Activated B cell treated with CpG ODN at 0.5 μM for 24 hours (primary cell): ENCODE results near the gene WDR86. TPM values are rescaled to one million over a fixed set of nuclear protein-coding genes. Genes with fewer than 3 reads are reported as not detected.
A peak's percentile ranks its signal among the peaks of the same experiment; 100 is the strongest.

Experiments
- ATAC-seq: fragments of 200-7000 bp; cut with Tn5 transposase; one replicate; pipeline ENCODE4 v1.10.0; 2021; ENCODE audit warnings: low read depth, mild to moderate bottlenecking, moderate library complexity
- CTCF ChIA-PET: fragments of 350-600 bp; sonication (Branson Sonifier 250); formaldehyde crosslinking; loops from one replicate; lab custom pipeline; 2021; ENCODE audit warnings: antibody characterized with exemption; lab: Charles Lee
- POLR2A ChIA-PET: fragments of 350-600 bp; sonication (Branson Sonifier 250); formaldehyde crosslinking; loops from one replicate; lab custom pipeline; 2021; ENCODE audit warnings: antibody characterized with exemption; lab: Charles Lee
- DNase-seq: peaks from one replicate; pipeline ENCODE4 v3.0.0; 2022
- H3K27ac Mint-ChIP-seq: one replicate; pipeline ENCODE4 v1.8.0; 2020; ENCODE audit warnings: mixed read lengths
- H3K27me3 Mint-ChIP-seq: one replicate; pipeline ENCODE4 v1.8.0; 2021; ENCODE audit warnings: mixed read lengths
- H3K36me3 Mint-ChIP-seq: one replicate; pipeline ENCODE4 v1.8.0; 2021; ENCODE audit warnings: low read depth, mixed read lengths
- H3K4me1 Mint-ChIP-seq: one replicate; pipeline ENCODE4 v1.8.0; 2021; ENCODE audit warnings: mixed read lengths
- H3K4me3 Mint-ChIP-seq: one replicate; pipeline ENCODE4 v1.8.0; 2020; ENCODE audit warnings: mild to moderate bottlenecking, mixed read lengths
- H3K9me3 Mint-ChIP-seq: one replicate; pipeline ENCODE4 v1.8.0; 2020; ENCODE audit warnings: mixed read lengths
- CTCF ChIP-seq: fragments of 200-600 bp; IDR thresholded peaks from one replicate; pipeline ENCODE4 v1.8.0; 2022; ENCODE audit warnings: antibody characterized with exemption, mild to moderate bottlenecking
- intact Hi-C: fragments of 100-400 bp; cut with micrococcal nuclease; formaldehyde crosslinking; loops from one replicate; pipeline ENCODE4 v1.15.1; 2024
- total RNA-seq: library from RNA; stranded (reverse); gene quantifications from 2 replicates; pipeline ENCODE4 v1.2.3, GENCODE V29; 2022

The WDR86 gene
- total RNA-seq, 1 donor from 2014 or later: 0.33 TPM

DNA sequence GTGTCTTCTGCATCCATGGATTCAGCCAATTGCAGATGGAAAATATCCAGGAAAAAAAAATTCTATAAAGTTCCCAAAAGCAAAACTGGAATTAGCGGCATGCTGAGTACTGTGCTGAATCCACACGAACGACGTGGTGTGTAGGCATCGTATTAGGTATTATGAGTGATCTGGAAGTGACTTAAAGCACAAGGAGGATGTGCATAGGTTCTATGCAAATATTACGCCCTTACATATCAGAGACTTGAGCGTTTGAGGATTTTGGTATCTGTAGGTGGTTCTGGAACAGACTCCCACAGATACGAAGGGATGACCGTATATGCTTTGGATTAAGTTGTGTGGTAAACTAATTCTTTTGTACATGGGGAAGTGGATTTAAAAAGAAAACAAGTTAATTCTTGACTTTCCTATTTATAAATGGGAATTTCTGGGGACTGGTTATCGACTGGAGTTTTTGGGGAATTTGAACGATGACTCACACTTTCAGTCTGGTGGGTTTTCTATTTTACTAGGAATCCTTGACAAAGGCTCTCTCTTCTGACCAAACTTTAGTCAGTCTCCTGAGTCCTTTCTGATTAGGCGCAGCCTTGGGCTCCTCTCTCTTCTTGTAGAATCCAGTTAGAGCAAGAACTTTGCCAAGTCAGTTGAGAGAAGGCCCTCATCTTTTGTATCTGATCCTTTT is 73.7 kb downstream of the WDR86 start:
- ChIA-PET CTCF (interaction anchor here (1.3 kb wide), 1 partner anchor 21 kb away, joined by 6 read pairs; no protein-coding TSS in a partner anchor), POLR2A (no interaction called here)
- no peak for DNase-seq
- H3K4me3 Mint-ChIP-seq: peak overlapping the region; percentile 1
- H3K9me3 Mint-ChIP-seq: peaks cover 2% of the 10 kb centered on the region
- H3K36me3 Mint-ChIP-seq: no peaks in the 10 kb centered on the region
- peaks cover 33% of the 10 kb centered on the region for H3K4me1 Mint-ChIP-seq
- no peak for ATAC-seq
- no peaks in the 10 kb centered on the region for H3K27me3 Mint-ChIP-seq
- no peak for TF ChIP-seq CTCF
- peak overlapping the region; percentile 22 for H3K27ac Mint-ChIP-seq
- intact Hi-C loops: loop anchor here (2.0 kb wide), 1 partner anchor 15 kb away; no protein-coding TSS in a partner anchor

DNA sequence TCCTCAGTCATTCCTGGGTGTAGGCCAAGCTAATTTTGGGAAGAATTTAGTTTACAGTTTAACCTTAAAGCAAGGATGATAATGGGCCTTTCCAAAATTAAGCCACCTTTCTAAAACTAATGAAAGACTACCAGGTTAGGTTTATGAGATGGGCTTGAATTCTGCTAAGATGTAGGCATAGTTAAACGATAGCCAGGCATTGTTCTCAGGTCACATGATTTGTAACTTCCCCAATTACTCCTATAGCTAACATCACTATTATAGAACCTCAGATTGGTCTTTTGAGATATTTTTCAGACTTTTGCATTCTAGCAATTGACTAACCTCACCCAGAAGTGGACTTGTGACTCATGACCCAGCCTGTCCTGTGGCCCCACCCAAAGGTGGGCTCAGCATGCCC is 75.2 kb downstream of the WDR86 start:
- intact Hi-C loops: no loop called here
- no peak for ATAC-seq
- no peaks in the 10 kb centered on the region for H3K36me3 Mint-ChIP-seq

More for the DNA sequence above, 75.2 kb downstream of the WDR86 start:
- Mint-ChIP-seq H3K27me3 (no peaks in the 10 kb centered on the region), H3K4me1 (peaks cover 21% of the 10 kb centered on the region), H3K9me3 (peaks cover 2% of the 10 kb centered on the region), H3K4me3 (no peak overlapping the region), H3K27ac (no peak overlapping the region)
- CTCF ChIA-PET: interaction anchor here (1.1 to 1.8 kb wide), 2 partner anchors 20 to 34 kb away, joined by 3 to 7 read pairs; no protein-coding TSS in a partner anchor
- TF ChIP-seq CTCF: no peak
- POLR2A ChIA-PET: no interaction called here
- no peak for DNase-seq

Other genes with a start within 250 kb of the WDR86 start
- not detected in 2 replicates for gene GBX1, start 242.3 kb downstream of the WDR86 start, total RNA-seq
- not detected in 2 replicates for gene ASB10, start 222.8 kb downstream of the WDR86 start, total RNA-seq
- 0.76 and 1.8 TPM in 2 replicates for gene H2BK1, start 199.6 kb downstream of the WDR86 start, total RNA-seq
- gene ABCF2, start 182.8 kb downstream of the WDR86 start, total RNA-seq: 47.3 and 52.4 TPM in 2 replicates
- gene CHPF2, start 177.6 kb downstream of the WDR86 start, total RNA-seq: 32.4 and 41.2 TPM in 2 replicates
- gene SMARCD3, start 161.3 kb downstream of the WDR86 start, total RNA-seq: not detected in 2 replicates
- gene NUB1, start 68.2 kb downstream of the WDR86 start, total RNA-seq: 47.5 and 52.7 TPM in 2 replicates
- gene CRYGN, start 30.1 kb upstream of the WDR86 start, total RNA-seq: not detected in 2 replicates
- 30.5 and 32.8 TPM in 2 replicates for gene RHEB, start 109.9 kb upstream of the WDR86 start, total RNA-seq